GM18951 (cell line): Measurements from ENCODE around the gene ADCY6.

Source experiments
- POLR2A ChIP-seq: IDR thresholded peaks from 4 replicates; pipeline ENCODE4 v1.6.1; 2011; ENCODE audit warnings: mild to moderate bottlenecking; ENCODE audit not compliant: insufficient read length, insufficient read depth; ENCODE audit errors: extremely low read depth
- in situ Hi-C: fragments of 300-500 bp; cut with MboI; formaldehyde crosslinking; loops from one replicate; pipeline ENCODE4 v1.12.0; 2022; ENCODE audit warnings: low sequenced_read_pairs, mixed read lengths, inconsistent platforms; ENCODE audit not compliant: unreplicated experiment

ADCY6 gene

DNA sequence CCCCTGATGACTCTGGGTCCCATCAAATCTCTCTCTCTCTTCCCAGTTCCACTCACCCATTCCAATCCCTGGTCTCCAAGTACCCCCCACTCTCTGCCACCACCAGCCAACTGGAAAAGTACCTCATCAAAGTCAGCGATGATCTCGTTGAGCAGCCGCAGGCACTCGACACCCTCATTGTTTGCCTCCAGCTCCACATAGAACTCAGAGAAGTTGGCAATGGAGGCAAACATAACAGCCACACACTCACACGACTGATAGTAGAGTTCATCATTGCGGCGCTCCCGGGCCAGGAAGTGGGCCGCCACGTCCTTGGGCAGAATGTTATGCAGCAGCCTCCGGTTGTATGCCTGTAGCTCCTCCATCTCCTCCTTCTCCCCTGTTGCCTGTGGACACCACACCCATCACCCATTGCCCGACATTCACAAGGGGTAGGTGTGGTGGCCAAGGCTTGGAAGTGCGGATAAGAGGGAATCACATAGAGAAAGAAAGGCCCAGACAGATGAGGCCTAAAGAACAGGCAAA, 17.2 kb downstream of the ADCY6 start:
- no peak for TF ChIP-seq POLR2A
- in situ Hi-C loops = no loop called here

DNA sequence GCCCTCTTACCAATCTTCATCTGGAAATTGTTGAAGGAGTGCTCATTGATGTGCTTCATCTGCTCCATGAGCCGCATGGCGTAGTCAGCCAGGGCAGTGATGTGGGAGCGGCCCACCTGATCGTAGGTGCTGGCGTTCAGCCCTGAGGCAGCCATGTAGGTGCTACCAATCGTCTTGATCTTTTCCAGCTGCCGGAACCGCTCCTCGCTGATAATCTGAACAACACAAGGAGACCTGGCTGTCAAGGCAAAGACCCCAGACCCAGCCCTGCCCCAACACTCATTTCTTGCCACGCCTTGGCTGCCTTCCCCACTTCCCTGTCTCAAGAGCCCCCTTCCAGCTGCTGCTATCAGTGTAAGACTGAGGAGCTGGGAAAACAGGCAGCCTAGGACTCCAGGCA, 18.1 kb downstream of the ADCY6 start:
- in situ Hi-C loops = no loop called here
- TF ChIP-seq POLR2A = no peak

DNA sequence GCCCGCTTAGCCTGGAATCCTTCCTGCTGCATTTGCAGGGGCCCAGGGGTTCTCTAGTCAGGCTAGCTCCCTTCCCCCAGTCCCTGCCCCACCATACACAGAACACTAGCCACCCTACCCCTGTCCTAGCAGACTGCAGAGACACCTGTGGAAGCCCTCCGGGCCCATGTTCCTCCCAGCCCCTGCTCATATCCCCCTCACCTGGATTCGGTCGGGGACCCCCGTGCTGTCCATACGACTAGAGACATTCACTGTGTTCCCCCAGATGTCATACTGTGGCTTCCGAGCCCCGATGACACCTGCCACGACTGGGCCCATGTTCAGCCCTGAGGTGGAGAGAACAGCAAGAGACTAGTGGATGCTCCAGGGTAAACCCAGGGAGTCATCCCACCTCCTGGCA, 20.2 kb downstream of the ADCY6 start:
- in situ Hi-C loops = no loop called here
- TF ChIP-seq POLR2A = no peak

DNA sequence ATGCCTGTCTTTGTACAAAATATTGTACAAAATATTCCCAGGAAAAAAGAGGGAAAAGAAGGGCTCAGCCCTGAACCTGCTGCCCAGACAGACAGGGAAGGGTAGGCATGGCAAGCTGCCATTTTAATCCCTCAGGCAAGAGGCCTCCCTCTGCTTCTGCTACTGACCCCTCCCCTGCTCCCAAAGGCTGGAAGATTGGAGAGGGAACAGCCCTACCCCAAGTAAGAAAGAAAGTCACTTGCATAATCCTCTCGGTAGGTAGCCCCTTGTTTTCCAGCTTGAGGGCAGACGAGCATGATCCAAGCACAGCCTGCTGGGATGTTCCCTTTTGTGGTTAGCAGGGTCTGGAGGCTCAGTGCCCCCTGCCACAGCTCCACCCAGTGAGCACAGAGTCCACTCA, 20.7 kb downstream of the ADCY6 start:
- TF ChIP-seq POLR2A = no peak
- in situ Hi-C loops = no loop called here

DNA sequence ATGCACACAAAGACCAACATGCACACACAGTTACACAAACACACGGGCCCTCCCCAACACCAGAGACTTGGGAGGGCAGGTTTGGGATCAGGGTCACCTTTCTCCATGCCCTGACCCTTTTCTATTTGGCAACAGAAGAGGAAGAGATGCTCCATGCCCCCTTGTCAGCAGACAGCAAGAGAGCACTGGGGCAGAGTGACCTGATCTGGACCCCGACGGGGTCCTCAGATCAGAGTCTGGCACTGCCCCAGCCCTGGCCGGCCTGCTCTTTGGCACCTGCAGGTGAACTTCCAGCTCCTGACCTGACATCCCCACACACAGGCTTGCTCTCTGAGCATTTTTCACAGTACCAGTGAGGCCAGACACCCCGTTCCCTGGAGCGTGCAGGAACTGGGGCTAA, 21.4 kb downstream of the ADCY6 start:
- no peak for TF ChIP-seq POLR2A

DNA sequence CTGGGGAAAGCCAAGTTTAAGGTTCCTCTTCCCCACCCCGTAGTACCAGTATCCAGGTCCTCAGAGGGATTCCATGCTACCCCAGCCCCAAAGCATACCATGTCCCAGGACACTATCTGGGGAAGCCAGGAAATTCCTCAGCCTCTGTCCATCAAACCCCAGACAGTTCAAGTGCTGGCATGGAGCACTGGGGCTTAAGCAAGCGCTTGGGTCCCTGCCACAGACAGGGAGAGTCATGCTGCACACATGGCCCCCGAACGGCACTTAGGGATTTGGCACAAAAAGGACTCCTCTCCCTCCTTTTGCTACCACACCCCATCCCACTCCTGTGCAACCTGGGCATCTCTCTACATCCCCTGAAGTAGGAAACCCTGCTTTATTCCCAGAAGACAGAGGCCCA, 21.8 kb downstream of the ADCY6 start:
- in situ Hi-C loops = no loop called here
- no peak for TF ChIP-seq POLR2A

More for the DNA sequence above, 21.4 kb downstream of the ADCY6 start:
- in situ Hi-C loops = no loop called here

DNA sequence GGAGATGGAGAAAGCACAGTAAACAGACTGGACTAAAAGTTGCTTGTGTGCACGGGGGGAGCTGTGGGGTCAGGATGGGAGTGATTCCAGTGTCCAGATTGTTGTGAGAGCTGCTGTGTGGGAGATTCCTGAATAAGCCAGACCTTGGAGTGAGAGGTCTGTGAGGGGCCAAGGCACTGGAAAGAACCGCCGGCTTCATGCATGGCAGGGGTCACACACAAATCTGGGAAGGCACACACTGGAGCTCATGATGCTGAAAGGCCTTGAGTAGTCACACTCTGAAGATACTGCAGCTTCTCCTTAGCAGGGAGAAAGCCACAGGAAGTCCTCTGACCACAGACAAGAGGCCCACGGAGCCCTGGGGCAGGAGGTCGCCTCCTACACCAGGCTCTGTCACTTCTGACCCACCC, 23.1 kb downstream of the ADCY6 start:
- no peak for TF ChIP-seq POLR2A
- in situ Hi-C loops = no loop called here

DNA sequence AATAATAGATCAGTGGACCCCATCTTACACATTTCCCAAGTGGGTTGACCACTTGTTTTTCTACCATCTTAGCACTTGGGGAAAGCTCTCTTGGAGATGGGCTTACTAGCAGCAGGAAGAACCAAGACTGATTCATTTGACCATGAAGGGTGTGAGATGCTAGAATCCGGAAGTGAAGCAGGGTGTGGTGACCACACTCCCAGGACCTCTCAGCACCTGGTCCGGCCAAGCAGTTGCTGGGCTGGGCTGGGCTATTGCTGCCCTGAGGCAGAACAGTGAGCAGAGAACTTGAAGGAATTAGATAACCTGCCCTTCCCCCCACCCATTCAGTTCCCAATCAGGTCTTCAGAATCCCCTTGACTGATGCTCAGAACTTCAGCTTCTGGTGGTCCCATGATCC, 24.4 kb downstream of the ADCY6 start:
- no peak for TF ChIP-seq POLR2A
- in situ Hi-C loops = no loop called here

DNA sequence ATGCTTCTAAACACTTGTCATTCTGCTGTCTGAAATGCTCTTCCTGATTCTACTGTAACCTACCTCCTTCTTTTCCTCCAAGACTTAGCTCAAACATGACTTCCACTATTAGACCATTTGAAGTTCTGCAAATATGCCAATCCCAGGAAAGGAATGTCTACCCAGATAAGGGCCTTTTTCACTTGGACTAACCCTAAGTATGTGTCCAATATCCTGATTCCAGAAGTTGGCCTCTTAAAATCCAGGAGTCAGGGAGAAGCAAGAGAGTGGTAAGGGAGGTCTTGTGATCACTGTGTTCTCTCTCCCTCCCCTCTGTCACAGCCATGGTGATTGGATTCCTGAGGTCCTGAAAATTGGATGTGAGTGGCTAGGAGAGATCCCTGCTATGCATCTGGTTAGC, 30.2 kb downstream of the ADCY6 start:
- no peak for TF ChIP-seq POLR2A
- in situ Hi-C loops = no loop called here

DNA sequence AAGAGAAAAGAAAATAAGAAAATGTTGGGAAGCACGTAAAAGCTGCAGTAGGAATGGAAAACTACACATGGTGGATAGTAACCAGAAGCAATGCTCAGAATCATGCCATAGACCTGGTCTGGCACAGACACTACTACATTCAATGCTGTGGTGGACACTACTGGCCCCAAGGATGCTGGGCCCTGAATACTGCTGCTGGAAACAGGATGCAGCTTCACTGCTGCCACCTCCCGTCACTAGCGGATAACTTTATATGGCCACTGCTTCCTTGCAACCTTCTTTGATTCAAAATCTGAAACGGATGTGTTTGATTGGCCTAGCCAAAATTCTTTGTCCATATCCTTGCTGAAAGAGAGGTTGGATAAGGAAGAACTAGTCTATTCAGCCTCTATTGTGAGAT, 30.7 kb downstream of the ADCY6 start:
- in situ Hi-C loops = no loop called here
- TF ChIP-seq POLR2A = no peak

DNA sequence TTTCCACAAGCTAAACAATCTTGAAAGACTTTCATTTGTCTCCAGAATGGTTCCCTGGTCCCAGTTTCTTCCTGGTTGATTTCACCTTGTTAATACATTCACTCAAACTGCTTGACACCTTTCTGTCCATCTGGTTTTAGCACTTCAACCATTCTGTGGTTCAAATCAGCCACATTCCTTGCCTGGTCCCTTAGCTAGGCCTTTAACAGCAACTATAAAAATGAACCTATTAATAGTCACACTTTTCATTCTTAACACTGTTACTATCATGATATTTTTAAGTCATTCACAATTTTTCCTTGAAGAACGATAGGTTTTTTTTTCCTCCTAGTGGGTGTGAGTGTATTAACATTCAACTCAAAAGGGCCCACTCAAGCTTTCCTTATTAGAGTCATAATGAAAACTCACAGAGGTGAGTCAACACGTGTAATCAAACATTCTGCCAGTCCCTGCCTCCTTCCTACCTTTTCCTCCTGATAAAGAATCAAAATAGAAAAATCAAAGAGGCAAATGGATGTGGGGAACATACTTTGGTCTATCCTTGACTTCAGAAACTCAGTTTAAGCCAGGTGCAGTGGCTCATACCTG, 38.0 kb downstream of the ADCY6 start:
- TF ChIP-seq POLR2A = no peak
- in situ Hi-C loops = loop anchor here (5.0 kb wide), 1 partner anchor 46 kb away; no protein-coding TSS in a partner anchor

DNA sequence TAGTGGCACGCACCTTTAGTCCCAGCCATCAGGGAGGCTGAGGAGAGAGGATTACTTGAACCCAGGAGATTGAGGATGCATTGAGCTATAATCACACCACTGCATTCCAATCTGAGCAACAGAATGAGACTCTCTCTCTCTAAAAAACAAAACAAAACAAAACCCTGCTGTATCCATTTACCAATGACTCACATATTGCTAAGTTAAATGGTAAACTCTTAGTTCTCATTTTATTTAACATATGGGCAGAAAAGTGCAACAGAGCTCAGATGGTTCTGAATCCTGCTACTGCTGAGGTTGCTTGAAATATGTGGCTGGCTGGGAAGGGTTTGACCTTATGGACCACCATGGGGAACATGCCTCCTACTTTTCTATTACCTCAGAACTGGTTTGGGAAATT, 38.7 kb downstream of the ADCY6 start:
- TF ChIP-seq POLR2A = no peak
- in situ Hi-C loops = loop anchor here (5.0 kb wide), 1 partner anchor 47 kb away; no protein-coding TSS in a partner anchor

DNA sequence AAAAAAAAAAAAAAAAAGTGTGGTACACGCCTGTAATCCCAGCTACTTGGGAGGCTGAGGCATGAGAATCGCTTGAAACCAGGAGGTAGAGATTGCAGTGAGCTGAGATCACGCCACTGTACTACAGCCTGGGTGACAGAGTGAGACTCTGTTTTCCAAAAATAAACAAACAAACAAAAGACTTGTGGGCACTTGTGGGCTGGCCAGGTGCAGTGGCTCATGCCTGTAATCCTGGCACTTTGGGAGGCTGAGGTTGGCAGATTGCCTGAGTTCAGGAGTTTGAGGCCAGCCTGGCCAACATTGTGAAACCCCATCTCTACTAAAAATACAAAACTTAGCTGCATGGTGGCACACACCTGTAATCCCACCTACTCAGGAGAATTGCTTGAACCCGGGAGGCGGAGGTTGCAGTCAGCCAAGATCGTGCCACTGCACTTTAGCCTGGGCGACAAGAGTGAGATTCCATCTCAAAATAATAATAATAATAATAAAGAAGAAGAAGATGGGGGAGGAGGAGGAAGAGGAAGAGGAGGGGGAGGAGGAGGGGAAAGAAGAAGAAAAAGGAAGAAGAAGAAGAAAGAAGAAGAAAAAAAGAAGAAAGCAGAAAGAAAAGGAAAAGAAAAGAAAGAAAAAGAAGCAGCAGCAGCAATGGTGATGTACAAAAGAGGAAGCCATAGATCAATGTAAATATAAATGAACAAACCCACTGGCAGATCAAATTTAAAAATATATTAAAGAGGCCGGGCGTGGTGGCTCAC, 44.5 kb downstream of the ADCY6 start:
- no peak for TF ChIP-seq POLR2A
- in situ Hi-C loops = no loop called here
